GM12878 (cell line): Measurements from ENCODE around the gene LYRM4.

Experiments
- BCLAF1 ChIP-seq: fragments of 450-650 bp; IDR thresholded peaks from 2 replicates; pipeline ENCODE4 v1.6.1; 2017; ENCODE audit warnings: antibody characterized with exemption, mild to moderate bottlenecking, moderate library complexity
- CHD4 ChIP-seq: fragments of 200-600 bp; sonication (generic); IDR thresholded peaks from 2 replicates; pipeline ENCODE4 v1.6.1; 2016; ENCODE audit warnings: mild to moderate bottlenecking
- EZH2 ChIP-seq: IDR thresholded peaks from 2 replicates; pipeline ENCODE4 v1.6.1; 2012; ENCODE audit warnings: low read depth, mild to moderate bottlenecking, control low read depth, inconsistent platforms, low read length, borderline replicate concordance; ENCODE audit not compliant: control insufficient read depth
- HCFC1 ChIP-seq: fragments of 150-350 bp; IDR thresholded peaks from 2 replicates; pipeline ENCODE4 v1.6.1; 2014; ENCODE audit warnings: low read length
- HDGF ChIP-seq: fragments of 450-650 bp; IDR thresholded peaks from 2 replicates; pipeline ENCODE4 v1.6.1; 2016; ENCODE audit warnings: antibody characterized with exemption
- MAX ChIP-seq: IDR thresholded peaks from 2 replicates; pipeline ENCODE4 v1.6.1; 2012; ENCODE audit warnings: low read depth, low read length, improper control_type of control experiment
- MYC ChIP-seq: IDR thresholded peaks from 2 replicates; pipeline ENCODE4 v1.6.1; 2011; ENCODE audit warnings: mild to moderate bottlenecking, low read length, moderate library complexity, inconsistent platforms; ENCODE audit not compliant: insufficient read depth, insufficient replicate concordance, insufficient read length, severe bottlenecking
- POLR2A ChIP-seq: IDR thresholded peaks from 2 replicates; pipeline ENCODE4 v1.6.1; 2011; ENCODE audit warnings: low read depth, mild to moderate bottlenecking, low read length
- POLR2AphosphoS2 ChIP-seq: IDR thresholded peaks from 2 replicates; pipeline ENCODE4 v1.6.1; 2011; ENCODE audit warnings: low read depth, mild to moderate bottlenecking, low read length, improper control_type of control experiment, moderate library complexity
- SIN3A ChIP-seq: IDR thresholded peaks from 2 replicates; pipeline ENCODE4 v1.6.1; 2012; ENCODE audit warnings: low read depth, low read length, improper control_type of control experiment
- STAT1 ChIP-seq: fragments of 450-650 bp; conservative IDR thresholded peaks from 2 replicates; pipeline ENCODE4 v1.6.1; 2014; ENCODE audit warnings: antibody characterized with exemption, mild to moderate bottlenecking
- TF ChIP-seq, protein P1 (sequence below), 3 experiments: IDR thresholded peaks in 2 of 3; conservative IDR thresholded peaks in 1 of 3; 2 replicates each; pipeline ENCODE4 v1.5.1; 2011; ENCODE audit warnings: low read depth in 3 of 3, low read length in 3 of 3, mild to moderate bottlenecking in 3 of 3, control low read depth in 2 of 3, moderate library complexity in 2 of 3, inconsistent platforms in 1 of 3, mixed read lengths in 1 of 3; ENCODE audit not compliant: control insufficient read depth in 2 of 3, insufficient read depth in 1 of 3; ENCODE audit errors: extremely low read depth in 1 of 3
- TF ChIP-seq, protein P2 (sequence below): fragments of 450-650 bp; formaldehyde crosslinking; IDR thresholded peaks from 2 replicates; pipeline ENCODE4 v1.5.0; 2022; ENCODE audit warnings: mild to moderate bottlenecking, missing genetic modification characterization

DNA sequence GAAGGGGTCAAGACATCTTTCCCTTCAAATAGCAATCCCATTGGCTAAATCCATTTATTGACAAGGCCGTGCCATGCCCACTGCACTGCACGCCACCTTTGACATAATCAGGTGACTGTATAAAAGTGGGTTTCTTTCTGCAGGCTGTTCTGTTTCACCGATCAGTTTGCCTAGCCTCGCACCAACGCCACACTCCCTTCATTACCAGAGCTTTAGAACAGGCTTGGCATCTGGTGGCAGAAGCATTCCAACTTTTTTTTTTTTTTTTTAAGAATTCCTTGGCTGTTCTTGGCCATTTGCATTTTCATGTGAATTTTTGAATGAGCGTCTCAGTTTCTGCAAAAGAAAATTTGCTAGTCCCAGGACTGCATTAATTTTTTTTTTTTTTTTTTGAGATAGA is 97.5 kb downstream of the LYRM4 start:
- TF ChIP-seq MAX: no peak
- TF ChIP-seq SIN3A: no peak
- TF ChIP-seq POLR2AphosphoS2: no peak
- TF ChIP-seq POLR2A: no peak
- TF ChIP-seq, protein P1, sequence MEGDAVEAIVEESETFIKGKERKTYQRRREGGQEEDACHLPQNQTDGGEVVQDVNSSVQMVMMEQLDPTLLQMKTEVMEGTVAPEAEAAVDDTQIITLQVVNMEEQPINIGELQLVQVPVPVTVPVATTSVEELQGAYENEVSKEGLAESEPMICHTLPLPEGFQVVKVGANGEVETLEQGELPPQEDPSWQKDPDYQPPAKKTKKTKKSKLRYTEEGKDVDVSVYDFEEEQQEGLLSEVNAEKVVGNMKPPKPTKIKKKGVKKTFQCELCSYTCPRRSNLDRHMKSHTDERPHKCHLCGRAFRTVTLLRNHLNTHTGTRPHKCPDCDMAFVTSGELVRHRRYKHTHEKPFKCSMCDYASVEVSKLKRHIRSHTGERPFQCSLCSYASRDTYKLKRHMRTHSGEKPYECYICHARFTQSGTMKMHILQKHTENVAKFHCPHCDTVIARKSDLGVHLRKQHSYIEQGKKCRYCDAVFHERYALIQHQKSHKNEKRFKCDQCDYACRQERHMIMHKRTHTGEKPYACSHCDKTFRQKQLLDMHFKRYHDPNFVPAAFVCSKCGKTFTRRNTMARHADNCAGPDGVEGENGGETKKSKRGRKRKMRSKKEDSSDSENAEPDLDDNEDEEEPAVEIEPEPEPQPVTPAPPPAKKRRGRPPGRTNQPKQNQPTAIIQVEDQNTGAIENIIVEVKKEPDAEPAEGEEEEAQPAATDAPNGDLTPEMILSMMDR (IDR thresholded peaks at IDR 0.05 in 2 of 3, conservative IDR thresholded peaks at IDR 0.05 in 1 of 3; ENCODE audit: control insufficient read depth in 2 of 3, extremely low read depth in 1 of 3, insufficient read depth in 1 of 3, low read depth in 3 of 3, low read length in 3 of 3): no peak
- TF ChIP-seq EZH2: no peak
- TF ChIP-seq STAT1: no peak
- no peak for TF ChIP-seq CHD4
- TF ChIP-seq HDGF: no peak
- TF ChIP-seq, protein P2, sequence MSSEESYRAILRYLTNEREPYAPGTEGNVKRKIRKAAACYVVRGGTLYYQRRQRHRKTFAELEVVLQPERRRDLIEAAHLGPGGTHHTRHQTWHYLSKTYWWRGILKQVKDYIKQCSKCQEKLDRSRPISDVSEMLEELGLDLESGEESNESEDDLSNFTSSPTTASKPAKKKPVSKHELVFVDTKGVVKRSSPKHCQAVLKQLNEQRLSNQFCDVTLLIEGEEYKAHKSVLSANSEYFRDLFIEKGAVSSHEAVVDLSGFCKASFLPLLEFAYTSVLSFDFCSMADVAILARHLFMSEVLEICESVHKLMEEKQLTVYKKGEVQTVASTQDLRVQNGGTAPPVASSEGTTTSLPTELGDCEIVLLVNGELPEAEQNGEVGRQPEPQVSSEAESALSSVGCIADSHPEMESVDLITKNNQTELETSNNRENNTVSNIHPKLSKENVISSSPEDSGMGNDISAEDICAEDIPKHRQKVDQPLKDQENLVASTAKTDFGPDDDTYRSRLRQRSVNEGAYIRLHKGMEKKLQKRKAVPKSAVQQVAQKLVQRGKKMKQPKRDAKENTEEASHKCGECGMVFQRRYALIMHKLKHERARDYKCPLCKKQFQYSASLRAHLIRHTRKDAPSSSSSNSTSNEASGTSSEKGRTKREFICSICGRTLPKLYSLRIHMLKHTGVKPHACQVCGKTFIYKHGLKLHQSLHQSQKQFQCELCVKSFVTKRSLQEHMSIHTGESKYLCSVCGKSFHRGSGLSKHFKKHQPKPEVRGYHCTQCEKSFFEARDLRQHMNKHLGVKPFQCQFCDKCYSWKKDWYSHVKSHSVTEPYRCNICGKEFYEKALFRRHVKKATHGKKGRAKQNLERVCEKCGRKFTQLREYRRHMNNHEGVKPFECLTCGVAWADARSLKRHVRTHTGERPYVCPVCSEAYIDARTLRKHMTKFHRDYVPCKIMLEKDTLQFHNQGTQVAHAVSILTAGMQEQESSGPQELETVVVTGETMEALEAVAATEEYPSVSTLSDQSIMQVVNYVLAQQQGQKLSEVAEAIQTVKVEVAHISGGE (CRISPR knock-in tag): no peak
- no peak for TF ChIP-seq MYC
- no peak for TF ChIP-seq BCLAF1
- TF ChIP-seq HCFC1: no peak
